Ramos (cell line): ENCODE measurements around the gene CKM.

ENCODE experiments used
- in situ Hi-C: fragments of 300-500 bp; cut with MboI; formaldehyde crosslinking; loops from one replicate; pipeline ENCODE4 v1.14.3; 2022; ENCODE audit warnings: low sequenced_read_pairs; ENCODE audit not compliant: unreplicated experiment

Gene CKM

GRCh38 chr19:45322744-45323281, at the start of gene CKM:
CKM (minus strand) TSS chr19:45322875; CDS start chr19:45319713, 3,162 bp downstream.
- in situ Hi-C loops = no loop called here

DNA sequence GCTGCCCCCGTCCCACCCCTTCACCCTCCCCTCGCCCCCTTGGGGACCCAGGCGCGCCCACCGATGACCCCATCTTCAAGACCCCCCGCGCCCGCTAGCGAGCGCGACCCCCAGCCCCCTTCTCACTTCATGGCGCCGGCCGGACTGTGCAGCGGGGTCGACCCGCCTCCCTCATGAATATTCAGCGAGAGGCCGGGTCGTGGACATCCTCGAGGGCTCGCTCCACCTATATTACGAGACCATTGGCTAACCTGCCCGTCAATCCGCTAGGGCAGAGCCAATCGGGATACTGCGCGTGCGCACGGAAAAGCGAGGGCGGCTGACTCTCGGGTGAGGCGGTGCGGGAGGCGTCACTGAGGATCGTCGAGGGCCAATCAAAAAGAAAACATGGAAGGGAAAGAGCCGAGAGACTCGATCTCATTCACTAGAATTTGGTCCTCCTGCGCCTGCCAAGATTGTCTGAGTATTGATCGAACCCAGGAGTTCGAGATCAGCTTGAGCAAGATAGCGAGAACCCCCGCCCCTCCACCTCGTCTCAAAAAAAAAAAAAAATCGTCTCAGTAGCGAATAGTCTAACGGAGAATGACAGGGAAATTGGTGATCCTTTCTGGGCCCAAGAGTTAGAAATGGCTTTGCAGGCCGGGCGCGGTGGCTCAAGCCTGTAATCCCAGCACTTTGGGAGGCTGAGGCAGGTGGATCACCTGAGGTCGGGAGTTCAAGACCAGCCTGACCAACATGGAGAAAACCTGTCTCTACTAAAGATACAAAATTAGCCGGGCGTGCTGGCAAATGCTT, 47.9 kb upstream of the CKM start, which contains the start of gene ERCC2:
Gene ERCC2 (minus strand): TSS at position 164 of the 795 bp plus-strand sequence. CDS start 33 bp downstream, at position 131.
- in situ Hi-C loops = no loop called here

DNA sequence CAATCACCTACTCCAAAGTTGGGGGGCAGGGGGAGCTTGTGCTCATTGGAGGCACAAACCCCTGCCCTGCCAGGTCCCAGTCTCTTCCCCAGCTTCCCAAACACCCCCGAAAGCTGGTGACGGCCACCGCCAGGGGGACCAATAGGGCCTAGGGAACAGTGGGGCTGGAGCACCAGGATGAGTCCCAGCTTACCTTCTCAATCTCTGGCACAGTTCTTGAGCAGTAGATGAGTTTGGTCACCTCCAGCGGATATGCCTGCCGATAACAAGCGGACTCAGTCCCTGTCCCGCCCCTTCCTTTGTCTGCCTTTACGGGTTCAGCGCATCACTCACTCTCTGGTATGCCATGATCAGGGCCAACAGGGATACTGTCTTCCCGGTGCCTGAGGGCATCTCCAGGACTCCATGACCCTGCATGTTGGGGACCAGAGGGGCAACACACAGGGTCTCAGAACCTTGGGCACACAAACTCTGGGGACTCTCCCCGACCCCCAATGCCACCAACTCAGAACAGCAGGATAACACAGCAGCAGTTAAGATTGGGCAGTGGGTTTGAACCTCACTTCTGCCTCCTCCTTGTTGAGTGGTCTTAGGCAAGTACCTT, 46.2 kb upstream of the CKM start:
- in situ Hi-C loops = no loop called here

DNA sequence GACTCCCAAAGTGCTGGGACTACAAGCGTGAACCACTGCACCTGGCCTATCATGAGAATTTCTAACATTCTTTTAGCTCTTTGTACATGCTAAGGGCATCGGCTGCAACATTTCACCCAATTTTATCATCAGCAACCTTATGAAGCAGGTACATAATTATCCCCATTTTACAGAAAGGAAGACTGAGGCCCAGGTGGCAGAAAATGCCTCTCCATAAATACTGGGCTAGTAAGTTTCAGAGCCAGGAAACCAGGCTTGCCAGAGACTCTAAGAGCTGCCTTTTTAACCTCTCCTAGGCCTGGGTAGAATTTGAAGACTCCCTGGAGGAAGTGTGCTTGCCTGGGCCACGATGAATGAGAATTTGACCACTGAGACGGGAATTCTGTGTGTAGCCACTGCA, 45.5 kb upstream of the CKM start:
- in situ Hi-C loops = no loop called here

DNA sequence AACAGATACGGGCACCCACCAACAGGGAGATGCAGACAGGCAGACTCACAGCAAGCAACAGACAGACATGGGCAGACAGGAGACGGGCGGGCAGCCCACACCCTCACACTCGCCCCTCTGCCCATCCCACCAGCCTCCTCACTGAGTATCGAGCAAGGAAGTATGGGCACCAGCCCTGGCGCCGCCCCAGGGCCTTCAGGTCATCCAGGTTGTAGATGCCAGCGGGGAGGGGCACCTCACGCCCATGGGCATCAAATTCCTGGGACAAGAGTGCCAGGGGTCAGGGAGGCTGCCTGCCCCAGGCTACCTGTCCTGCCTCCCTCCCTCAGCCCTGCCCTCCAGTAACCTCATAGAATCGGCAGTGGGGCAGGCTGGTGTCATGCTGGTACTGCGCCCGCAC, 42.0 kb upstream of the CKM start:
- in situ Hi-C loops = no loop called here

DNA sequence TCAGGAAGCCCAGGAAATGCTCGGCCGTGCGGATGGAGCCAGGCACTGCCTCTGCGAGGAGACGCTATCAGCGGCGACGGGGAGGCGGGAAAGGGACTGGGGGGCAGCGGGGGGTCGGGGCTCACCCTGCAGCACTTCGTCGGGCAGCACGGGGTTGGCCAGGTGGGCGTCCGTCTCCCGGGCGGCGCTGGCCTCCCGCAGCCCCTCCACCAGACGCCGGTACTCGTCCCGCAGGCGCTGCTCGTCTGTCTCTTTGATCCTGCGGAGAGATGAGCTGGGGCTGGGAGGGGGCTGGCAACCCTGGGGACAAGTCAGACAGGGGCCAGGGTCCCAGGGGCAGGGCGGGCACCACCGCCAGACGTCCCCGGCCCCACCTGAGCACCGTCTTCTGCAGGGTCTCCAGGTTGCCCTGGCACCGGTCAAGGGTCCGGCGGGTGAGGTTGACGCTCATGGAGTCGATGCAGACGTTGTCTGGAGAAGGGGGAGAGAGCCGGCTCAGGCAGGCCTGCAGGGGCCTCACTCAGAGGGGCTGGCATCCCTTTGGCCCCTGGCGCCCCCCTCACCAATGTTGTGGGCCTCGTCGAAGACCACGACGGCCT, 41.3 kb upstream of the CKM start:
- in situ Hi-C loops = no loop called here

DNA sequence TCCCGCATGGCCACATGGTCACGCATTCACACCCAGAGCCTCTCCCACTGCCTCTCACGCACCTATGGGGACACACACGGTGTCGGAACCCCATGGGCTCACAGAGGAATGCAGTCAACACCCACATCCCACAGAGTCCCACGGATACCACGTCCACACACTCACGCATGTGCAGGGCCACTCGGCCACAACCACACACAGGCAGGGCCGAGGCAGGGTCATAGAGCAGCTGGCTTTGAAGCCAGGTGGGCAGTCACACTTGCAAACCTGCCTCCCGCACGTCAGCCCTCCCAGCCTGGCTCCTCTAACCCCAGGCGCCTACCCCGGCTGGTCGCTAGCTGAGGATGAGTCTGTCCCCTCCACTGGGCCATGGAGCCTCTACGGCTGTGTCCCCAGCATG, 39.6 kb upstream of the CKM start:
- in situ Hi-C loops = no loop called here

DNA sequence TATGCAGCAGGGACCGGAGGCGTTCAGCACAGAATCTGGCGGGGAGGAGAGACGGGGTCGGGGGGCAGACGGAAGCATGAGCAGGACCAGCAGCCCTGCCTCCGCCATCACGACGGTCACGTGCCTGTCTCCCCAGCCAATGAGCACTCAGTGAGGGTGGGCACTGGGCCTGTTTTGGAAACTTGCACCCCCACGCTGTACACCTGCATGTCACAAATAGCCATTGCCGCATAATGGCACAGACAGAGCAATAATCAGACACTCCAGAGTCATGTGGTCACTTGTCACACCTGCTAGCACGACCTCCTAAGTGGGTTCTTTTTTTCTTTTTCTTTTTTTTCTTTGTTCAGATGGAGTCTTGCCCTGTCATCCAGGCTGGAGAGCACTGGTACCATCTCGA, 38.9 kb upstream of the CKM start:
- in situ Hi-C loops = no loop called here

GRCh38 chr19:45358213-45358792, 35.6 kb upstream of the CKM start:
- in situ Hi-C loops = no loop called here

DNA sequence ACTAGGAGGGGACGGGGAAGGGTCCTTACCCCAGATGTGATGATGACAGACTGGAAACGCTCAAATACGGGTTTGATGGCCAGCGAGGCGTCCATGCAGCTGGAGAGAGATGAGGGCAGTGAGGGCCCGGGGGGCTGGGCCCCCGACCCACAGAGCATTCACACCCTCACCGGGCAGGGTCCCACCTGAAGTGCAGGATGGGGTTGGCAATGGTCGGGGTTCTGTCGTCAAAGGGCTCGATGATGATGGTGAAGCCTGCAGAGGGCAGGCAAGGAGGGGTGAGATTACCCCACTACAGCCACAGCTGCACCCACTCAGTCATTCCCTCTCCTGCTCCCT, 34.7 kb upstream of the CKM start:
- in situ Hi-C loops = no loop called here

GRCh38 chr19:45356760-45357444, 34.2 kb upstream of the CKM start:
- in situ Hi-C loops = no loop called here

- in situ Hi-C loops = no loop called here
These were observed 33.2 kb upstream of the CKM start for GRCh38 chr19:45355910-45356309.

- in situ Hi-C loops = no loop called here
These were observed 32.7 kb upstream of the CKM start for GRCh38 chr19:45355402-45355801.

- in situ Hi-C loops = no loop called here
These were observed 31.7 kb upstream of the CKM start for GRCh38 chr19:45354241-45354842.

GRCh38 chr19:45352914-45353796, 30.5 kb upstream of the CKM start:
- in situ Hi-C loops = no loop called here

DNA sequence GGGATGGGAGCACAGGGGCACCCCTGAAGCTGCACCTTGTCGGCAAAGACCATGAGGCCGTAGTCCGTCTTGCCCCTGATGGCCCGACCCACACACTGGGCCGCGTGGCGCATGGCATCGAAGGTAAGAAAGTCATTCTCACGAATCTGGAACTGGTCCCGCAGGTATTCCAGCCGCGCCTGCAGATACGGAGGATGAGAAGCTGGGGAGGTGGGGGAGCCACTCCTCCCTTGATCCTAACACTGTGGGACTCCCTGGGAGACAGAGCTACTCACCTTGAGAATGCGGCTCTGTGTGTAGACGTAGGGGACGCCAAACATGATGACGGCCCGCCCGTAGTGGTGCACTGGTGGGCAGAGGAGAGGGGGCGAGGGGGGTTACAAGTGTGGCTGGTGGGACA, 29.8 kb upstream of the CKM start:
- in situ Hi-C loops = no loop called here

DNA sequence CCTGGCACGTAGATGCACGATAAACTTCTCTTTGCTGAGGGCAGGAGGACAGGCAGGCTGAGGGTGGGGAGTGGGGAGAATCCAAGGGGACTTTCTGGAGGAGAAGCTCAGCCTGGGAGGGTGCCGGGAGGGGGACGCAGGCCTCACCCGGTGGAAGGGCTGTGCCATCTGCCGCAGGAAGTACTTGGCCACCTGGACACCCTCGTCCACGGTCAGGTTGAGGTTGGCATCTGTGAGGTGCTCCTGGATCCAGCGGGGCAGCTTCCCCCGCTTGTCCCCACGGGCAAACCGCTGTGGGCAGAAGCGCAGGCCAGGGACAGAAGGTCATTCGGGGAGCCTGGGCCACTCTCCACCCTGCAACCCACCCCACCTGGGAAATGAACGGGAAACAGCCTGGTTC, 29.4 kb upstream of the CKM start:
- in situ Hi-C loops = no loop called here

- in situ Hi-C loops = no loop called here
These were observed 28.8 kb upstream of the CKM start for GRCh38 chr19:45351401-45351952.
